Activated CD4-positive, alpha-beta memory T cell treated with anti-CD3 and anti-CD28 coated beads, Interleukin-2, amount 10 ng/mL, durations not matched to agents 7 days and 5 days (primary cell): ENCODE results near the gene CNR2. TPM values are rescaled to one million over a fixed set of nuclear protein-coding genes. Genes with fewer than 3 reads are reported as not detected.

Experiments used
- total RNA-seq, 2 experiments: library from RNA; stranded (reverse); gene quantifications; one replicate each; pipeline ENCODE4 v1.2.3, GENCODE V29; 2021

The CNR2 gene
- total RNA-seq, 2 experiments from 2014 or later, result 0.08 TPM; not detected in 1

Other genes with a start within 250 kb of the CNR2 start
- gene RPL11, start 221.6 kb downstream of the CNR2 start, total RNA-seq, result 1,000 to 10,000 TPM; 1,074 to 1,084 TPM
- gene ELOA, start 169.9 kb downstream of the CNR2 start, total RNA-seq, result 10 to 100 TPM; 34.1 to 35.2 TPM
- gene PITHD1, start 134.9 kb downstream of the CNR2 start, total RNA-seq, result 10 to 100 TPM; 50.0 to 51.6 TPM
- gene LYPLA2, start 122.2 kb downstream of the CNR2 start, total RNA-seq, result 10 to 100 TPM; 76.1 to 80.8 TPM
- 10 to 100 TPM; 33.5 to 37.6 TPM for gene GALE, start 112.6 kb downstream of the CNR2 start, total RNA-seq
- gene HMGCL, start 87.9 kb downstream of the CNR2 start, total RNA-seq, result 10 to 100 TPM; 33.5 to 35.7 TPM
- 1 to 10 TPM; 5.6 to 6.3 TPM for gene FUCA1, start 45.1 kb downstream of the CNR2 start, total RNA-seq
- gene PNRC2, start 46.5 kb upstream of the CNR2 start, total RNA-seq, result 100 to 1,000 TPM; 153 to 158 TPM
- 100 to 1,000 TPM; 191 to 192 TPM for gene SRSF10, start 67.0 kb upstream of the CNR2 start, total RNA-seq
- gene MYOM3, start 198.8 kb upstream of the CNR2 start, total RNA-seq, result not detected
- not detected for gene IL22RA1, start 229.8 kb upstream of the CNR2 start, total RNA-seq